ENCODE data around the gene PISD. TPM values are rescaled to one million over a fixed set of nuclear protein-coding genes. Genes with fewer than 3 reads are reported as not detected.

The PISD gene
- total and polyA plus RNA-seq, 7 donors, result 10.2 to 24.2 (median 16.3) TPM

DNA sequence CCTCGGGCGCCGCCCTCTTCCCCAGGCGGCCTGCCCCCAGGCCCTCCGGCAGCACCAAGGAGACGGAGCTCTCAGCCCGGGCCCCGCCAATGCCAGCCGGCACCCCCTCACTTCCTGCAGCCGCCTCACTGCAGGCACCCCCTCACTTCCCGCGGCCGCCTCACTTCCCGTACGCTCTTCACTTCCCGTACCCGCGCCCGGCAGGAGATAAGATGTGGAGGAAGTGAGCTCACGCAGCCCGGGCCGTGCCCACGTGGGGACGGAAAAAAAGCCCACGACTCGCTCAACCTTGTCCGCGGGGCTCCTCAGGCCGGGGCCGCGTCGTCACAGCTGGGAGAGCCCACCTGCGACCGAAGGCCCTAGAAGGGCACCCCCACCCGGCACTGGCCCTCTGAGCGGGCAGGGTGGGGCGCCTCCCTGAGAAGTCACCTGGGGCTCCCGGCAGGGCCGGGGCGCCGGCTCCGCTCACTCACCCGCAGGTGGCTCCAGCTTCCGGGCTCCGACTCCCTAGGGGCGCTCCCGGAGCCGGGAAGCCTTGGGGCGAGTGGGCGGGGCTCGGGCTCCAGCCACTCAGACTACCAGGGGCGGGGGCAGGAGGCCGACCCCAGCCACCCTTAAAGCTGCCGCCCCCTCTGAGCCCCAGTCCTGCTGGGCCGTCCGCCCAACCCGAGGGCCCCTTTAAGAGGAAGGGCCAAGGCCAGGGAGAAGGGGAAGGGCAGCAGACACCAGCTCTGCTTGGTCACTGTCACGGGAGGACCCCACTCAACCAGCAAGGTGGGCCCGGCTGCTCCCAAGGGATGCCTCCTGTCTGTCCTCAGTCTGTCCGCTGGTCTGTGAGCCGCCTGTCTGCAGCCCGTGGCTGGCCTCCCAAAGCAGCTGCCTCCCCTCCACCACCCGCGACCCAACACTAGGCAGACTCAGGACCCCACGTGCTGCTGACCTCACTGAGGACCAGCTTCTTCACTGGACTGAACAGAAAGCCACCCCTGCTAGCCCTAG is 31.4 kb downstream of the PISD start:
- H3K9me3 ChIP-seq, result no peaks in the 10 kb centered on the region
- 5 to 8% (median 8%) methylated on average over 55 to 65 of the region's 65 CpGs for WGBS, 3 donors
- no peaks in the 10 kb centered on the region for H3K36me3 ChIP-seq (ENCODE audit: insufficient read depth in 1 of 2, low read depth in 1 of 2)
- DNase-seq (peak; percentile 87 to 89), ATAC-seq (peak; percentile 36 to 75 (median 62))
- no peaks in the 10 kb centered on the region for H3K27me3 ChIP-seq (ENCODE audit: insufficient read depth in 3 of 3, low read length in 2 of 3)
- intact Hi-C loops (cut with DNase I), result loop anchor here (5.0 kb wide), 2 partner anchors 73 to 283 kb away; partner anchors contain the start of gene PATZ1 (in 2 of the 2)
- peak overlapping the region; percentile 79 for H3K4me3 ChIP-seq
- peak overlapping the region; percentile 83 for H3K27ac ChIP-seq
- H3K4me1 ChIP-seq, result peaks cover 38% of the 10 kb centered on the region
- TF ChIP-seq, protein P1, sequence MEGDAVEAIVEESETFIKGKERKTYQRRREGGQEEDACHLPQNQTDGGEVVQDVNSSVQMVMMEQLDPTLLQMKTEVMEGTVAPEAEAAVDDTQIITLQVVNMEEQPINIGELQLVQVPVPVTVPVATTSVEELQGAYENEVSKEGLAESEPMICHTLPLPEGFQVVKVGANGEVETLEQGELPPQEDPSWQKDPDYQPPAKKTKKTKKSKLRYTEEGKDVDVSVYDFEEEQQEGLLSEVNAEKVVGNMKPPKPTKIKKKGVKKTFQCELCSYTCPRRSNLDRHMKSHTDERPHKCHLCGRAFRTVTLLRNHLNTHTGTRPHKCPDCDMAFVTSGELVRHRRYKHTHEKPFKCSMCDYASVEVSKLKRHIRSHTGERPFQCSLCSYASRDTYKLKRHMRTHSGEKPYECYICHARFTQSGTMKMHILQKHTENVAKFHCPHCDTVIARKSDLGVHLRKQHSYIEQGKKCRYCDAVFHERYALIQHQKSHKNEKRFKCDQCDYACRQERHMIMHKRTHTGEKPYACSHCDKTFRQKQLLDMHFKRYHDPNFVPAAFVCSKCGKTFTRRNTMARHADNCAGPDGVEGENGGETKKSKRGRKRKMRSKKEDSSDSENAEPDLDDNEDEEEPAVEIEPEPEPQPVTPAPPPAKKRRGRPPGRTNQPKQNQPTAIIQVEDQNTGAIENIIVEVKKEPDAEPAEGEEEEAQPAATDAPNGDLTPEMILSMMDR (IDR thresholded peaks at IDR 0.05), result no peak

DNA sequence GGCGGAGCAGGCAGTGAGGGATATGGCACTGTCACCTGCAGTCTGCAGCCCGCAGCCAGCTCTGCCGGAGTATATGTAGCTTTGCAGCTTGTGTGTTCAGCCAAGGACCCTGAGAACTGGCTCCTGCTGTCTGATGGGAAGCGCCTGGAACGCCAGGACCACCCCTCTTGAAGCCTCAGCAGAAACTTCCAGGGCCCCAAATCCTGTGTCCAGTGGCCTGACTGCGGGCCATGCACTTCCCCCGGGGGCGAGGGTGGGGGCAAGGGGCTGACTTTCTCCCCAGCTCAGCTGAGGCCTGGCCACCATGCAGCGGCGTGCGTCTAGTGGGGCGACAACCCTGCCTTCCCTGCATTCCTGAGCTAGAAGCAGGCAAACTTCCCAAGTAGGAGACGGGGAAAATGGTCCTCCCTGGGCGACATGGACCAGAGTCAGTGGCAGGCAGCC is 32.3 kb downstream of the PISD start:
- Histone ChIP-seq H3K27ac (peak overlapping the region; percentile 83), H3K9me3 (no peaks in the 10 kb centered on the region), H3K27me3 (ENCODE audit: insufficient read depth in 3 of 3, low read length in 2 of 3) (no peaks in the 10 kb centered on the region), H3K4me3 (peak overlapping the region; percentile 79), H3K4me1 (peaks cover 39% of the 10 kb centered on the region), H3K36me3 (ENCODE audit: insufficient read depth in 1 of 2, low read depth in 1 of 2) (no peaks in the 10 kb centered on the region)
- DNase-seq (no peak), ATAC-seq (no peak)
- 40 to 46% (median 43%) methylated on average over 14 of the region's 14 CpGs for WGBS, 3 donors
- TF ChIP-seq, protein P1 (IDR thresholded peaks at IDR 0.05), result no peak
- intact Hi-C loops (cut with DNase I), result loop anchor here (5.0 kb wide), 2 partner anchors 72 to 282 kb away; partner anchors contain the start of gene PATZ1 (in 2 of the 2)

DNA sequence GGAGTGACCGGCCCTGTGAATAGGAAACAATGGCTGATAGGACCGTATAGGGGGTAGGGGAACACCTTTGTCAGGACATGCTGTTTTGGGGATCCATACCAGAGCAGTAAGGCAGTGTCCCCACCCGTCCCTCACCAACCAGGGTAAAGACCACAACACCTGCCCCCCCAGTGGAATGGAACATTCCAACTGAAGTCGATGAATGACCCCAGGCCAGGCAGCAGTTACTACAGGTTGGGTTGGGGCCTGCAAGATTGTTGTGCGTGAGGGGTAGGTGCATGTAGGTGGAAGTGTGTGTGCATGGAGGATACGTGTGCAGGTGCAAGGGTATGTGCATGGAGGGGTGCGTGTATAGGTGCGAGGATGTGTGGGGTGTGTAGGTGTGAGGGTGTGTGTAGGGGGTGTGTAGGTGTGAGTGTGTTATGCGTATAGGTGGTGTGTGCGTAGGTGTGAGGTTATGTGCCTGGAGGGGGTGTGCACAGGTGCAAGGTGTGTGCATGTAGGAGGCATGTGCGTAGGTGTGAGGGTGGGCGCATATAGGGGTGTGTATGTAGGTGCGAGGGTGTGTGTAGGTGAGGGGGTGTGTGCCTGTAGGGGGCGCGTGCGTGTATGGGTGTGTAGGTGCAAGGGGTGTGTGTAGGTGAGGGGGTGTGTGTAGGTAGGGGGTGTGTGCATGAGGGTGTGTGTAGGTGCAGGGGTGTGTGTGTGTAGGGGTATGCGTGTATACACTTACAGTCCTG is 32.9 kb downstream of the PISD start:
- H3K4me3 ChIP-seq, result no peak overlapping the region
- no peaks in the 10 kb centered on the region for H3K9me3 ChIP-seq
- TF ChIP-seq, protein P1 (IDR thresholded peaks at IDR 0.05), result no peak
- DNase-seq (no peak), ATAC-seq (no peak)
- intact Hi-C loops (cut with DNase I), result no loop called here
- 89 to 91% (median 91%) methylated on average over 17 of the region's 17 CpGs for WGBS, 3 donors
- H3K36me3 ChIP-seq (ENCODE audit: insufficient read depth in 1 of 2, low read depth in 1 of 2), result no peaks in the 10 kb centered on the region
- H3K4me1 ChIP-seq, result peaks cover 39% of the 10 kb centered on the region
- H3K27ac ChIP-seq, result no peak overlapping the region
- H3K27me3 ChIP-seq (ENCODE audit: insufficient read depth in 3 of 3, low read length in 2 of 3), result no peaks in the 10 kb centered on the region

DNA sequence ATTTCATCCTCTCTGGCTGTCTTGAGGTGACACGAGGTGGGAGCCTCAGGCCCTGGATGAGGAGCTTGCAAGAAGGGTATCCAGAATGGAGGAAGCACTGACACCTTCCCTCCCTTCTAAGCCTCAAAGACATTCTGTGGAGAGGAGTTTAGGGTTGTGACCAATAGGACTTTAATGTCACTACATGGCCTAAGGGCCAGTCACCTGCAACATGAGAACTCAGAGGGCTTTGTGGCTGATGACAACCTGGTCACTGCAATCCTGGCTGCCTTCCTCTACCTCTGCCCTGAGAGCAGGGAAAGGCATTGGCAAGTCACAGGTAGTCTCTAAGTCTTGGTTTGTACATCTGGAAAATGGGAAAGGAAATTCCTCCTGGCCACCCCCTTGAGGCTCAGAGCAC is 33.7 kb downstream of the PISD start:
- H3K27me3 ChIP-seq (ENCODE audit: insufficient read depth in 3 of 3, low read length in 2 of 3), result no peaks in the 10 kb centered on the region
- no peak for DNase-seq
- no peaks in the 10 kb centered on the region for H3K9me3 ChIP-seq
- intact Hi-C loops (cut with DNase I), result no loop called here
- TF ChIP-seq, protein P1 (IDR thresholded peaks at IDR 0.05), result no peak
- H3K36me3 ChIP-seq (ENCODE audit: insufficient read depth in 1 of 2, low read depth in 1 of 2), result no peaks in the 10 kb centered on the region
- H3K4me3 ChIP-seq, result no peak overlapping the region
- H3K27ac ChIP-seq, result peak overlapping the region; percentile 30
- 0 to 50% (median 29%) methylated on average over 1 of the region's 1 CpG for WGBS, 3 donors
- ATAC-seq, result peak; percentile 17 to 64 (median 41)
- peaks cover 33% of the 10 kb centered on the region for H3K4me1 ChIP-seq
